ENCODE results near the gene LRP1B. TPM values are rescaled to one million over a fixed set of nuclear protein-coding genes. Genes with fewer than 3 reads are reported as not detected.

Gene LRP1B
- total and polyA plus RNA-seq, 2 of the 8 experiments (the other 6 are each of a cell fraction or from before 2014, with no cell fraction given), result 0.03 TPM; not detected in 1

GRCh38 chr2:141767051-141767450 is 363.8 kb downstream of the LRP1B start:
- Histone ChIP-seq H2AK5ac (ENCODE audit: low read depth, low read length) (no peak overlapping the region), H2AFZ (ENCODE audit: low read length) (no peak overlapping the region), H3K23me2 (ENCODE audit: low read depth, low read length) (no peaks in the 10 kb centered on the region), H3K23ac (ENCODE audit: insufficient read length) (no peak overlapping the region), H2BK20ac (ENCODE audit: low read length) (no peak overlapping the region), H3K4me3 (ENCODE audit: extremely low read depth in 1 of 4, insufficient read depth in 2 of 4, low read depth in 3 of 4, low read length in 4 of 4) (no peak overlapping the region), H3K79me2 (ENCODE audit: control insufficient read depth in 1 of 2, insufficient read depth in 2 of 2, low read length in 2 of 2) (no peaks in the 10 kb centered on the region), H4K5ac (ENCODE audit: insufficient read length, low read depth, low read length) (no peak overlapping the region), H3K4ac (replicated peaks; ENCODE audit: insufficient read length, low read depth, low read length) (no peak overlapping the region), H2BK120ac (replicated peaks; ENCODE audit: low read depth, low read length) (no peak overlapping the region), H3K9me3 (ENCODE audit: insufficient read depth in 2 of 2, low read depth in 1 of 2, low read length in 1 of 2) (no peaks in the 10 kb centered on the region), H3K9ac (replicated peaks in 1 of 4; ENCODE audit: extremely low read depth in 1 of 4, low read depth in 3 of 4, low read length in 3 of 4) (no peak overlapping the region), H4K20me1 (replicated peaks in 1 of 2; ENCODE audit: control insufficient read depth in 1 of 2, insufficient read depth in 2 of 2, low read length in 2 of 2) (no peaks in the 10 kb centered on the region), H3K36me3 (ENCODE audit: control insufficient read depth in 2 of 4, insufficient read depth in 4 of 4, low read length in 3 of 4) (no peaks in the 10 kb centered on the region), H4K8ac (ENCODE audit: extremely low read depth, insufficient read depth, low read length) (no peak overlapping the region), H3K14ac (ENCODE audit: insufficient read length) (no peak overlapping the region), H3K4me2 (ENCODE audit: insufficient read depth in 1 of 2, low read depth in 2 of 2, low read length in 2 of 2) (no peak overlapping the region), H3K27me3 (replicated peaks in 1 of 4; ENCODE audit: control insufficient read depth in 3 of 4, extremely low read depth in 1 of 4, insufficient read depth in 3 of 4, low read length in 3 of 4) (no peaks in the 10 kb centered on the region), H3K27ac (ENCODE audit: low read depth, low read length) (no peak overlapping the region), H2BK12ac (ENCODE audit: low read depth, low read length) (no peak overlapping the region), H3K4me1 (replicated peaks in 1 of 4; ENCODE audit: control insufficient read depth in 3 of 4, insufficient read depth in 4 of 4, low read length in 3 of 4) (peaks cover 0 to 2% (median 0%) of the 10 kb centered on the region in 4 experiments; a peak in 2 of 7 replicates), H3K79me1 (ENCODE audit: low read depth, low read length) (no peaks in the 10 kb centered on the region), H2BK5ac (ENCODE audit: low read depth, low read length) (no peak overlapping the region), H3K56ac (replicated peaks; ENCODE audit: insufficient read length, low read depth, low read length) (no peak overlapping the region), H4K91ac (replicated peaks; ENCODE audit: insufficient read length, low read length) (no peak overlapping the region), H2BK15ac (ENCODE audit: low read length) (no peak overlapping the region), H3K18ac (ENCODE audit: extremely low read depth, low read length) (no peak overlapping the region)
- DNase-seq (ENCODE audit: low read depth in 1 of 2, low spot score in 2 of 2) (no peak), FAIRE-seq (no peak)
- WGBS, 2 experiments (ENCODE audit: extremely low coverage in 1 of 2, insufficient coverage in 1 of 2, insufficient read length in 1 of 2, insufficient replicate concordance in 2 of 2, low coverage in 1 of 2, low lambda C conversion rate in 2 of 2, missing lambda C conversion rate in 1 of 2), result 86% methylated on average over 2 of the region's 2 CpGs; no CpG with 5 or more reads in 1 of the 2 experiments
- POLR2A ChIA-PET (ENCODE audit: partially characterized antibody), result no interaction called here
- CTCF ChIA-PET (ENCODE audit: partially characterized antibody), result no interaction called here
- TF ChIP-seq SIRT6 (IDR thresholded peaks at IDR 0.05; ENCODE audit: low read length) (no peak), USF2 (IDR thresholded peaks at IDR 0.05; ENCODE audit: low read length) (no peak), E2F6 (IDR thresholded peaks at IDR 0.05) (no peak), FOSL1 (IDR thresholded peaks at IDR 0.05; ENCODE audit: insufficient read depth, low read depth, low read length) (no peak), EZH2 (IDR thresholded peaks at IDR 0.05; ENCODE audit: low read depth, low read length, severe bottlenecking) (no peak), TAF7 (optimal IDR thresholded peaks at IDR 0.05; ENCODE audit: borderline replicate concordance, low read depth, low read length) (no peak), CBX5 (IDR thresholded peaks at IDR 0.05; ENCODE audit: low read depth, low read length) (no peak), RFX5 (IDR thresholded peaks at IDR 0.05; ENCODE audit: borderline replicate concordance, low read depth, low read length) (no peak), TAF1 (IDR thresholded peaks at IDR 0.05; ENCODE audit: low read depth, low read length) (no peak), ASH2L (IDR thresholded peaks at IDR 0.05; ENCODE audit: low read length) (no peak), JUN (IDR thresholded peaks at IDR 0.05; ENCODE audit: low read depth, low read length) (no peak), GTF2F1 (IDR thresholded peaks at IDR 0.05; ENCODE audit: borderline replicate concordance, low read depth, low read length) (no peak), SIN3A (conservative IDR thresholded peaks at IDR 0.05 in 1 of 2, IDR thresholded peaks at IDR 0.05 in 1 of 2; ENCODE audit: low read depth in 1 of 2, low read length in 2 of 2) (no peak)

All from H1 (cell line).